Fibroblast of the aortic adventitia (primary cell): ENCODE results near the gene CD37. TPM values are rescaled to one million over a fixed set of nuclear protein-coding genes. Genes with fewer than 3 reads are reported as not detected.
A peak's percentile ranks its signal among the peaks of the same experiment; 100 is the strongest.
"Not testable (repeated sequence)": the region's sequence is repeated elsewhere in the genome, so short reads cannot be mapped to it uniquely, and the experiment has no call there.

Experiments used
- DNase-seq: peaks from one replicate; pipeline ENCODE4 v3.0.0-alpha.2; 2010; ENCODE audit warnings: low read depth
- H3K4me3 ChIP-seq: 2 replicates; pipeline ENCODE4 v1.5.1; 2011; ENCODE audit warnings: low read depth, mild to moderate bottlenecking, control low read depth, low read length, moderate library complexity
- total RNA-seq: library from RNA; depleted of rRNA; stranded (reverse); fragments of >200 nt; gene quantifications from 2 replicates; pipeline ENCODE4 v1.2.3, GENCODE V29; 2012; ENCODE audit warnings: low replicate concordance
- TF ChIP-seq, protein P1 (sequence below): IDR thresholded peaks from 2 replicates; pipeline ENCODE4 v1.5.1; 2011; ENCODE audit warnings: mild to moderate bottlenecking, low read length, control low read depth, inconsistent platforms; ENCODE audit not compliant: insufficient read depth

Gene CD37
- not detected in 2 replicates for total RNA-seq

- no peak for DNase-seq
- no peak within 1 kb of the TSS for H3K4me3 ChIP-seq
- TF ChIP-seq, protein P1, sequence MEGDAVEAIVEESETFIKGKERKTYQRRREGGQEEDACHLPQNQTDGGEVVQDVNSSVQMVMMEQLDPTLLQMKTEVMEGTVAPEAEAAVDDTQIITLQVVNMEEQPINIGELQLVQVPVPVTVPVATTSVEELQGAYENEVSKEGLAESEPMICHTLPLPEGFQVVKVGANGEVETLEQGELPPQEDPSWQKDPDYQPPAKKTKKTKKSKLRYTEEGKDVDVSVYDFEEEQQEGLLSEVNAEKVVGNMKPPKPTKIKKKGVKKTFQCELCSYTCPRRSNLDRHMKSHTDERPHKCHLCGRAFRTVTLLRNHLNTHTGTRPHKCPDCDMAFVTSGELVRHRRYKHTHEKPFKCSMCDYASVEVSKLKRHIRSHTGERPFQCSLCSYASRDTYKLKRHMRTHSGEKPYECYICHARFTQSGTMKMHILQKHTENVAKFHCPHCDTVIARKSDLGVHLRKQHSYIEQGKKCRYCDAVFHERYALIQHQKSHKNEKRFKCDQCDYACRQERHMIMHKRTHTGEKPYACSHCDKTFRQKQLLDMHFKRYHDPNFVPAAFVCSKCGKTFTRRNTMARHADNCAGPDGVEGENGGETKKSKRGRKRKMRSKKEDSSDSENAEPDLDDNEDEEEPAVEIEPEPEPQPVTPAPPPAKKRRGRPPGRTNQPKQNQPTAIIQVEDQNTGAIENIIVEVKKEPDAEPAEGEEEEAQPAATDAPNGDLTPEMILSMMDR: no peak
Observed at GRCh38 chr19:49335071-49335783, at the start of gene CD37. Gene CD37, plus strand, starts transcription at chr19:49335406. Its CDS starts 135 bp downstream, at chr19:49335541.

- peak; percentile 21 for DNase-seq
- H3K4me3 ChIP-seq: no peak overlapping the region
- TF ChIP-seq, protein P1: no peak
Observed at GRCh38 chr19:49287141-49287770, 48.0 kb upstream of the CD37 start.

- not testable (repeated sequence) for H3K4me3 ChIP-seq, DNase-seq
Observed at GRCh38 chr19:49288205-49288604, 47.0 kb upstream of the CD37 start.

GRCh38 chr19:49289286-49289685 lies 45.9 kb upstream of the CD37 start:
- not testable (repeated sequence) for DNase-seq

GRCh38 chr19:49290517-49290916 lies 44.7 kb upstream of the CD37 start:
- TF ChIP-seq, protein P1: no peak

More at GRCh38 chr19:49289286-49289685, 45.9 kb upstream of the CD37 start:
- H3K4me3 ChIP-seq: not testable (repeated sequence)

GRCh38 chr19:49294401-49294800 lies 40.8 kb upstream of the CD37 start:
- no peak overlapping the region for H3K4me3 ChIP-seq
- TF ChIP-seq, protein P1: no peak
- DNase-seq: no peak

More at GRCh38 chr19:49290517-49290916, 44.7 kb upstream of the CD37 start:
- no peak overlapping the region for H3K4me3 ChIP-seq
- no peak for DNase-seq

- TF ChIP-seq, protein P1: no peak
- H3K4me3 ChIP-seq: no peak overlapping the region
- no peak for DNase-seq
Observed at GRCh38 chr19:49295208-49295880, 39.9 kb upstream of the CD37 start.
